GM12891 (cell line): ENCODE results near the gene EVA1A.

Source experiments
- PAX5 ChIP-seq: IDR thresholded peaks from 2 replicates; pipeline ENCODE4 v1.6.1; 2011; ENCODE audit warnings: low read length, moderate library complexity, mild to moderate bottlenecking; ENCODE audit not compliant: insufficient read depth, severe bottlenecking
- POLR2A ChIP-seq: IDR thresholded peaks from 2 replicates; pipeline ENCODE4 v1.6.1; 2011; ENCODE audit warnings: low read depth, low read length, control low read depth
- POLR2AphosphoS5 ChIP-seq: IDR thresholded peaks from 2 replicates; pipeline ENCODE4 v1.6.1; 2011; ENCODE audit warnings: low read depth, low read length, control low read depth
- POU2F2 ChIP-seq: IDR thresholded peaks from 2 replicates; pipeline ENCODE4 v1.6.1; 2011; ENCODE audit warnings: low read depth, mild to moderate bottlenecking, control low read depth, low read length, moderate library complexity
- SPI1 ChIP-seq: IDR thresholded peaks from 2 replicates; pipeline ENCODE4 v1.6.1; 2011; ENCODE audit warnings: low read depth, low read length, control low read depth
- TAF1 ChIP-seq: IDR thresholded peaks from 2 replicates; pipeline ENCODE4 v1.6.1; 2011; ENCODE audit warnings: low read depth, low read length, control low read depth

DNA sequence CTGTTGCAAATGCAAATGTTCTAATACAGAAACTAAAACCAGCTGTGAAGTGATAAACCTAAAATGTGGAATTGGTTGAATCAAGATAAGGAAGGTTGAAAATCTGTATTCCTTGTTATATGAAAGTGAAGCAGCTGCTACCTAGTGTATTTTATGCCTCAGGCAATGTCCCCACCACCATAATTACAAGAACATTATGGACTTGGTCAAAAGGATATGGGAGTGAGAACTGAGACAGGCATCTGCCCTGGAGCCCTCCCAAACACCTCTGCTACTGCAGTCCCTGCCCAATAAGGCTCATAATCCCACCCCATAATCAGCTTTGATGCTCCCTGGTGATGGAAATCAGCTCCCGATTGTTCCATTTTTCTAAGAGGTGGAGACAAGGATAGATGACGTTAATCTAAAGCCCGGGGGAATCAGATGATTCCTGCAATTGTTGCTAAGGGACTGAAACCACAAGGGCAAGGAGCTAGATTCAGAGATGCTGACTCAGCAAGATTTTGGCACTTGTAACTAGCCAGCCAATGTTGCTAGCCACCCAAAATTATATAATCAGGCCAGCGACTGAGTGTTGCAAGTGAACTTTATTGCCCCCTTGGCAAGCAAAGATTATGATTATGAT lies 69.5 kb downstream of the EVA1A start:
- no peak for TF ChIP-seq TAF1
- no peak for TF ChIP-seq POU2F2
- no peak for TF ChIP-seq POLR2AphosphoS5
- no peak for TF ChIP-seq POLR2A
- no peak for TF ChIP-seq PAX5
- TF ChIP-seq SPI1: no peak
